H1 (cell line): ENCODE results near the gene CCDC171. TPM values are rescaled to one million over a fixed set of nuclear protein-coding genes. Genes with fewer than 3 reads are reported as not detected.

Experiments
- CTCF ChIA-PET: fragments of 300-600 bp; sonication (Branson Sonifier 250); formaldehyde crosslinking; loops from one replicate; lab custom pipeline; 2021; ENCODE audit not compliant: partially characterized antibody; lab: Charles Lee
- POLR2A ChIA-PET: fragments of 300-600 bp; sonication (Branson Sonifier 250); formaldehyde crosslinking; loops from one replicate; lab custom pipeline; 2021; ENCODE audit warnings: inconsistent platforms; ENCODE audit not compliant: partially characterized antibody; lab: Charles Lee
- DNase-seq, 2 experiments: peaks; one replicate each; pipeline versions ENCODE4 v3.0.0 to v3.0.0-alpha.2; 2010 to 2022; ENCODE audit warnings: low spot score in 2 of 2, low read depth in 1 of 2, mixed read lengths in 1 of 2
- FAIRE-seq: peaks from 2 replicates; lab custom pipeline; 2011; peaks lifted over from hg19 to GRCh38; lab: Jason Lieb, UNC
- H2AFZ ChIP-seq: 2 replicates; pipeline ENCODE4 v1.8.1; 2012; ENCODE audit warnings: low read length, inconsistent platforms
- H2AK5ac ChIP-seq: 2 replicates; pipeline ENCODE4 v1.6.1; 2013; ENCODE audit warnings: low read depth, low read length
- H2BK120ac ChIP-seq: replicated peaks from 2 replicates; pipeline ENCODE3; 2013; ENCODE audit warnings: low read depth, low read length, inconsistent platforms
- H2BK12ac ChIP-seq: 2 replicates; pipeline ENCODE4 v1.6.1; 2013; ENCODE audit warnings: low read depth, low read length
- H2BK15ac ChIP-seq: 2 replicates; pipeline ENCODE4 v1.6.1; 2013; ENCODE audit warnings: low read length
- H2BK20ac ChIP-seq: 2 replicates; pipeline ENCODE4 v1.6.1; 2013; ENCODE audit warnings: low read length
- H2BK5ac ChIP-seq: 2 replicates; pipeline ENCODE4 v1.6.1; 2013; ENCODE audit warnings: low read depth, low read length
- H3K14ac ChIP-seq: 2 replicates; pipeline ENCODE4 v1.6.1; 2013; ENCODE audit warnings: inconsistent platforms; ENCODE audit not compliant: insufficient read length
- H3K18ac ChIP-seq: 2 replicates; pipeline ENCODE4 v1.6.1; 2013; ENCODE audit warnings: low read length; ENCODE audit errors: extremely low read depth
- H3K23ac ChIP-seq: 2 replicates; pipeline ENCODE4 v1.6.1; 2013; ENCODE audit warnings: inconsistent platforms; ENCODE audit not compliant: insufficient read length
- H3K23me2 ChIP-seq: 2 replicates; pipeline ENCODE4 v1.6.1; 2013; ENCODE audit warnings: low read depth, low read length
- H3K27ac ChIP-seq: 2 replicates; pipeline ENCODE4 v1.6.1; 2011; ENCODE audit warnings: low read depth, low read length, inconsistent platforms
- H3K27me3 ChIP-seq, 4 experiments: replicated peaks in 1 of 4; 1 replicate in 1 of 4; 2 replicates in 3 of 4; pipeline versions ENCODE4 v1.6.1 to v1.8.1; 2011 to 2013; ENCODE audit warnings: low read length in 3 of 4, mild to moderate bottlenecking in 3 of 4, inconsistent platforms in 2 of 4, mixed read lengths in 2 of 4, moderate library complexity in 1 of 4; ENCODE audit not compliant: control insufficient read depth in 3 of 4, insufficient read depth in 3 of 4; ENCODE audit errors: extremely low read depth in 1 of 4
- H3K36me3 ChIP-seq, 4 experiments: 2 replicates each; pipeline versions ENCODE4 v1.6.1 to v1.8.1; 2011 to 2013; ENCODE audit warnings: mild to moderate bottlenecking in 4 of 4, low read length in 3 of 4, moderate library complexity in 2 of 4, control low read depth in 1 of 4, inconsistent platforms in 1 of 4; ENCODE audit not compliant: insufficient read depth in 4 of 4, control insufficient read depth in 2 of 4
- H3K4ac ChIP-seq: replicated peaks from 2 replicates; pipeline ENCODE3; 2013; ENCODE audit warnings: low read length, low read depth, mixed read lengths, inconsistent platforms; ENCODE audit not compliant: insufficient read length
- H3K4me1 ChIP-seq, 4 experiments: replicated peaks in 1 of 4; 1 replicate in 1 of 4; 2 replicates in 3 of 4; pipeline versions ENCODE4 v1.6.1 to v1.8.1; 2011 to 2013; ENCODE audit warnings: low read length in 3 of 4, inconsistent platforms in 2 of 4, mixed read lengths in 1 of 4; ENCODE audit not compliant: insufficient read depth in 4 of 4, control insufficient read depth in 3 of 4
- H3K4me2 ChIP-seq, 2 experiments: 2 replicates each; pipeline versions ENCODE4 v1.6.1 to v1.8.1; 2011 to 2013; ENCODE audit warnings: low read depth in 2 of 2, low read length in 2 of 2, control low read depth in 1 of 2, inconsistent platforms in 1 of 2, mild to moderate bottlenecking in 1 of 2; ENCODE audit not compliant: insufficient read depth in 1 of 2
- H3K4me3 ChIP-seq, 4 experiments: fragments of 200-600, 300-600 bp in 1 of 4; sonication (generic), shearing (Covaris generic), sonication (Bioruptor Twin) in 1 of 4; 2 replicates each; pipeline versions ENCODE4 v1.5.1 to v1.8.1; 2011 to 2016; ENCODE audit warnings: low read length in 4 of 4, low read depth in 3 of 4, control low read depth in 2 of 4, inconsistent platforms in 2 of 4, mild to moderate bottlenecking in 2 of 4, mixed read lengths in 1 of 4, moderate library complexity in 1 of 4; ENCODE audit not compliant: insufficient read depth in 2 of 4; ENCODE audit errors: extremely low read depth in 1 of 4
- H3K56ac ChIP-seq: replicated peaks from 2 replicates; pipeline ENCODE3; 2013; ENCODE audit warnings: low read depth, mild to moderate bottlenecking, mixed read lengths, low read length, inconsistent platforms; ENCODE audit not compliant: insufficient read length
- H3K79me1 ChIP-seq: 2 replicates; pipeline ENCODE4 v1.6.1; 2013; ENCODE audit warnings: low read depth, low read length, control low read depth
- H3K79me2 ChIP-seq, 2 experiments: 2 replicates each; pipeline versions ENCODE4 v1.6.1 to v1.8.1; 2012 to 2013; ENCODE audit warnings: low read length in 2 of 2, mild to moderate bottlenecking in 2 of 2, inconsistent platforms in 1 of 2; ENCODE audit not compliant: insufficient read depth in 2 of 2, control insufficient read depth in 1 of 2
- H3K9ac ChIP-seq, 4 experiments: replicated peaks in 1 of 4; 1 replicate in 1 of 4; 2 replicates in 3 of 4; pipeline versions ENCODE4 v1.6.1 to v1.8.1; 2011 to 2013; ENCODE audit warnings: low read depth in 3 of 4, low read length in 3 of 4, control low read depth in 2 of 4, mild to moderate bottlenecking in 2 of 4, moderate library complexity in 2 of 4, inconsistent platforms in 1 of 4; ENCODE audit errors: extremely low read depth in 1 of 4
- H3K9me3 ChIP-seq, 2 experiments: 2 replicates each; pipeline versions ENCODE4 v1.6.1 to v1.8.1; 2012 to 2013; ENCODE audit warnings: mild to moderate bottlenecking in 2 of 2, moderate library complexity in 2 of 2, control low read depth in 1 of 2, inconsistent platforms in 1 of 2, low read depth in 1 of 2, low read length in 1 of 2, mixed read lengths in 1 of 2; ENCODE audit not compliant: insufficient read depth in 2 of 2
- H4K20me1 ChIP-seq, 2 experiments: replicated peaks in 1 of 2; 2 replicates each; pipeline versions ENCODE3 to v1.8.1; 2011 to 2013; ENCODE audit warnings: inconsistent platforms in 2 of 2, low read length in 2 of 2, mild to moderate bottlenecking in 1 of 2; ENCODE audit not compliant: insufficient read depth in 2 of 2, control insufficient read depth in 1 of 2
- H4K5ac ChIP-seq: 2 replicates; pipeline ENCODE4 v1.6.1; 2013; ENCODE audit warnings: low read length, low read depth, mixed read lengths, inconsistent platforms; ENCODE audit not compliant: insufficient read length
- H4K8ac ChIP-seq: 2 replicates; pipeline ENCODE4 v1.8.0; 2013; ENCODE audit warnings: mild to moderate bottlenecking, moderate library complexity, low read length, inconsistent platforms; ENCODE audit not compliant: insufficient read depth; ENCODE audit errors: extremely low read depth
- H4K91ac ChIP-seq: replicated peaks from 2 replicates; pipeline ENCODE3; 2013; ENCODE audit warnings: low read length, mixed read lengths, inconsistent platforms; ENCODE audit not compliant: insufficient read length
- HDAC2 ChIP-seq, 2 experiments: fragments of 300-600 bp in 1 of 2; sonication (generic) in 1 of 2; IDR thresholded peaks; 2 replicates each; pipeline ENCODE4 v1.6.1; 2011 to 2012; ENCODE audit warnings: low read depth in 2 of 2, low read length in 2 of 2, mild to moderate bottlenecking in 2 of 2, moderate library complexity in 2 of 2, borderline replicate concordance in 1 of 2, inconsistent platforms in 1 of 2
- SUZ12 ChIP-seq: fragments of 200-600 bp; sonication (generic); IDR thresholded peaks from 2 replicates; pipeline ENCODE4 v1.6.1; 2012; ENCODE audit warnings: mild to moderate bottlenecking, inconsistent platforms, low read length, moderate library complexity, mixed read lengths
- polyA plus RNA-seq, 7 experiments: library from polyadenylated mRNA; depleted of rRNA in 3 of 7; stranded (reverse) in 5 of 7; unstranded in 2 of 7; fragments of >200 nt in 5 of 7; fragments of 200-250 nt in 2 of 7; gene quantifications; 1 replicate in 5 of 7; 2 replicates in 1 of 7; 4 replicates in 1 of 7; pipeline versions ENCODE4 v1.2.1 to v1.2.3, GENCODE V29; 2011 to 2013; ENCODE audit warnings: missing spikeins in 2 of 7, mixed read lengths in 2 of 7
- total RNA-seq: library from RNA; stranded (reverse); fragmentation: NEBNext Ultra II Directional; extraction: Animal tissue kit (Norgen Biotek cat#: 25700); gene quantifications from 2 replicates; pipeline ENCODE4 v1.2.1, GENCODE V29; 2021
- TF ChIP-seq, protein P1 (sequence below): IDR thresholded peaks from 2 replicates; pipeline ENCODE4 v1.6.1; 2011; ENCODE audit warnings: low read length, improper control_type of control experiment

CCDC171 gene
- total and polyA plus RNA-seq, 2 of the 8 experiments (the other 6 are each of a cell fraction or from before 2014, with no cell fraction given): 0.83 to 2.3 TPM

DNA sequence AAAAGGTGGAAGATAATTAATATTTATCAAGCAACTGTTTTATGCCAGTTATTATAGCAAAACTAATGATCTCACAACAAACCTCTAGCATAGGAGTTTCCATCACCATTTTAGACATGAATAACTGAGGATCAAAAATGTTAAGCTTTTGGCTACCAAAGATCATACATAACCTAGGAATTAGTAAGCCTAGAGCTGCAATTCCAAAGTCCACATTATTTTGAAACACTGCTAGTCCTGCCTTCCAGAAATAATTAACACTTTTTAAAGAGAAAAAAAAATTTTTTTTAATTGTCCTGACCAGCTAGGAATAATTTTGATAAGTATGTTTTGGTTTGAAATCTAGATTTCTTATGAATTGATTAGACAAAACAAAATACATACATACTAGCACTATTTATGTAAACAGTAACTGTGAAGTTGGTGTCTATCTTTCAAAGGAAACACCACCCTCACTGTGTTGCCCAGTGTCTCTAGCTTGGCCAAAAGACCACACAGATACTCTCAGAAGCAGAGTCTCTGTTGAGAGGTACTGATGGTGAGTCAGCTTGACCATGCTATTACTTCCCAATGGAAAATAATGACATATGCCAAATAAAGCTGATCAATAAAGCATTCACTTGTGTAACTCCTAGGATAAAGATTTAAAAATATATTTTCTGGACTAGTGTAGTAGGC lies 422.4 kb downstream of the CCDC171 start:
- Histone ChIP-seq H2BK15ac (no peak overlapping the region), H3K36me3 (no peaks in the 10 kb centered on the region), H4K20me1 (no peaks in the 10 kb centered on the region), H2AK5ac (no peak overlapping the region), H3K18ac (no peak overlapping the region), H2BK12ac (no peak overlapping the region), H3K56ac (no peak overlapping the region), H3K4me1 (no peaks in the 10 kb centered on the region), H3K79me2 (no peaks in the 10 kb centered on the region), H4K8ac (no peak overlapping the region), H3K4me3 (no peak overlapping the region), H3K27me3 (no peaks in the 10 kb centered on the region), H2BK20ac (no peak overlapping the region), H4K5ac (no peak overlapping the region), H2AFZ (no peak overlapping the region), H3K27ac (no peak overlapping the region), H3K14ac (no peak overlapping the region), H3K4me2 (no peak overlapping the region), H3K23me2 (no peaks in the 10 kb centered on the region), H3K4ac (no peak overlapping the region), H3K23ac (no peak overlapping the region), H3K79me1 (no peaks in the 10 kb centered on the region), H3K9me3 (no peaks in the 10 kb centered on the region), H2BK120ac (no peak overlapping the region), H4K91ac (no peak overlapping the region), H2BK5ac (no peak overlapping the region), H3K9ac (no peak overlapping the region)
- ChIA-PET POLR2A (no interaction called here), CTCF (interaction anchor here (0.9 kb wide), 1 partner anchor 32 kb away, joined by 3 read pairs; no protein-coding TSS in a partner anchor)
- DNase-seq: no peak
- no peak for FAIRE-seq
- TF ChIP-seq, protein P1, sequence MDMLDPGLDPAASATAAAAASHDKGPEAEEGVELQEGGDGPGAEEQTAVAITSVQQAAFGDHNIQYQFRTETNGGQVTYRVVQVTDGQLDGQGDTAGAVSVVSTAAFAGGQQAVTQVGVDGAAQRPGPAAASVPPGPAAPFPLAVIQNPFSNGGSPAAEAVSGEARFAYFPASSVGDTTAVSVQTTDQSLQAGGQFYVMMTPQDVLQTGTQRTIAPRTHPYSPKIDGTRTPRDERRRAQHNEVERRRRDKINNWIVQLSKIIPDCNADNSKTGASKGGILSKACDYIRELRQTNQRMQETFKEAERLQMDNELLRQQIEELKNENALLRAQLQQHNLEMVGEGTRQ: no peak
- no peak for TF ChIP-seq SUZ12
- no peak for TF ChIP-seq HDAC2 (IDR thresholded peaks at IDR 0.05; ENCODE audit: borderline replicate concordance in 1 of 2, low read depth in 2 of 2, low read length in 2 of 2)
